Glomerular visceral epithelial cell (primary cell): ENCODE data around the gene CACTIN.

Experiments
- DNase-seq: peaks from one replicate; pipeline ENCODE4 v3.0.0-alpha.2; 2016; ENCODE audit errors: extremely low spot score

CACTIN gene

GRCh38 chr19:3646336-3647092 is 19.9 kb upstream of the CACTIN start:
- no peak for DNase-seq

DNA sequence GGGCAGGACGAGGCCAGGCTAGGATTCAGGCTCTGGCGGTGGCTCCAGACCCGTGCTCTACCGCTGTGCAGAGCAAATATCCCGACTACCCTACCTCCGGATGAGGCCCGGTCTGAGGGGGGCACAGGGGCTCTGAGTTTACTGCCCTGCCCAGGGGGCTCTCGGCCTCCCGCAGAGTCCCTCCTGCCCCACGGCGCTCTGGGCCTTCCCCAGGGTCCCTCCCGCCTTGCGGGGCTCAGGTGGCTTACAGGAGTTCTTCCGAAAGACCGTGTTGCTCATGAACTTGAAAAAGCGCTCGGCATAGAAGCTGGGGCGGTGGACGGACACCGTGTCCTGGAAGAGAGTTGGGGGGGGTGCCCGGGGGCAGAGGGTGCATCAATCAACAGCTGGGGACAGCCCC is 19.1 kb upstream of the CACTIN start:
- DNase-seq, result no peak

- no peak for DNase-seq
These were observed 18.4 kb upstream of the CACTIN start for GRCh38 chr19:3645067-3645396.

DNA sequence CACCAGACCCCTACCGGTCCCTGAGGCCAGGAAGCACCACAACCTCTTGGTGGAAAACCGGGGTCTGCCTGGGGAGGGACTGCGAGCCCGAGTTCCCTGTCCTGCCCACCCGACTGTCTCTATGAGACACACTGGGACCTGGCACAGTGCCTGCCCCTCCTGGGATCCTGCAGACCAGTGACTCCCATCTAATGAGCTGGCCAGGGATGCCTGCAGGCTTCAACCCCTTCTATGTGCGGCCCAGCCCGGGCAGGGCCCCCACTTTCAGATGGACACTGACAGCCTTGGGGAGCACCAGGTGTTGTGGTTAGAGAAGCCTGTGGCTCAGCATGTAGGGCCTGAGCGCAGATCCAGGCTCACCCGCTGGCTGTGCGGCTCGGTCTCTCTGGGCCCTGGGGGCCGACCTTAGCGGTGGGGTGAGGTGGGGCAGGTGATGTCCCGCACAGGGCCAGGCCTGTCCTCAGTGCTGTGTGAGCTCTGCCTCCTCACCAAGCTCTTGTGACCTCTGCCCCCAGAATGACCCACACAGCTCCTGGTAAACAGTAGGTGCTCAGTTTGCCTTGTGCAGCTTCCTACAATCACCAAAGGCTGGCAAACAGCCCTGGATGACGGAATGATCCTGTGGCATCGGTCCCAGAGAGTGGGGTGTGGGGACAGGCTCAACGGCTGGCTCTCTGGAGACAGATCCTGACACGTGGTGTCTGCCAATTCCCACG is 17.9 kb upstream of the CACTIN start:
- DNase-seq, result no peak

DNA sequence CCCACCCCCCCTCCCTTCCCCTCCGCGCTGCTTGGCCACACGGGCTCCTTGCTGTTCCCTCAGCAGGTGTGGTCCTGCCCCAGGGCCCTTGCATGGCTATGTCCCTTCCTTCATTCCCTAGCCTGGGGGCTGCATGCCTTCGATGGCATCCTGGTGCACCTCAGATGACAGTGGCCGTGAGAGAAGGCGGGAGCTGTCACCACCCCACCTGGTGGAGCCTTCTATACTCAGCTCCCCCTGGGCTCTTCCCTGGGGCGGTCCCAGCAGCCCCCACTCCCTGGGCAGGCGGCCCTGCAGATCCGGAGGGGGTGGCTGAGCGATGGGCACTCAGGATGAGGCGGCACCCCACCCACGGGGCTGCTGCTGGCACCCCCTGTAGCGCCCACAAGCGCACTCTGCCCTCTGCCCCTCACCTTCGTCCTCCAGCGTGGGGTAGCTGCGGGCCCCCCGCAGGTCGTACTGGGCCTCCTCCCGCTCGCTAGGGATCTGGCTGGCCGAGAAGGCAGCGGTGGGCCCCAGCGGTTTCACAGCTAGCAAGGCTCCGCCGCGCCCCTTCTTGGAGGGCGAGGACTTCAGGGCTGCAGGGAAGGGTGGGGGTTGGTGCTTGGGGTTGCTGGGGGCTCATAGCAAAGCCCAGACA is 17.2 kb upstream of the CACTIN start:
- no peak for DNase-seq

- no peak for DNase-seq
These were observed 16.5 kb upstream of the CACTIN start for GRCh38 chr19:3642987-3643673.

GRCh38 chr19:3642296-3642695 is 15.7 kb upstream of the CACTIN start:
- DNase-seq, result no peak

- no peak for DNase-seq
These were observed 15.1 kb upstream of the CACTIN start for GRCh38 chr19:3641515-3642269.

DNA sequence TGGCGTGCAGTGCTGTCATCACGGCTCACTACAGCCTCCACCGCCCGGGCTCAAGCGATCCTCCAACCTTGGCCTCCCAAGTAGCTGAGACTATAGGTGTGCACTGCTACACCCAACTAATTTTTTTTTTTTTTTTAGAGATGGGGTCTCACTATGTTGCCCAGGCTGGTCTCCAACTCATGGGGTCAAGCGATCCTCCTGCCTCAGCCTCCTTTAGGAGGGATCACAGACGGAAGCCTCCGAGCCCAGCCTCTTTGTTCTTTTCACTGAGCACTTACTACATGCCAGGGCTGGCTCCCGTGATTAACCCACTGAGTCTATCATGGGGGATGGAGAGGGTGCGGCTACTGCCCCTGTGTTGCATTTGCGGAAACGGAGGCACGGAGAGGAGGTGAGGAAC is 12.9 kb upstream of the CACTIN start:
- no peak for DNase-seq

DNA sequence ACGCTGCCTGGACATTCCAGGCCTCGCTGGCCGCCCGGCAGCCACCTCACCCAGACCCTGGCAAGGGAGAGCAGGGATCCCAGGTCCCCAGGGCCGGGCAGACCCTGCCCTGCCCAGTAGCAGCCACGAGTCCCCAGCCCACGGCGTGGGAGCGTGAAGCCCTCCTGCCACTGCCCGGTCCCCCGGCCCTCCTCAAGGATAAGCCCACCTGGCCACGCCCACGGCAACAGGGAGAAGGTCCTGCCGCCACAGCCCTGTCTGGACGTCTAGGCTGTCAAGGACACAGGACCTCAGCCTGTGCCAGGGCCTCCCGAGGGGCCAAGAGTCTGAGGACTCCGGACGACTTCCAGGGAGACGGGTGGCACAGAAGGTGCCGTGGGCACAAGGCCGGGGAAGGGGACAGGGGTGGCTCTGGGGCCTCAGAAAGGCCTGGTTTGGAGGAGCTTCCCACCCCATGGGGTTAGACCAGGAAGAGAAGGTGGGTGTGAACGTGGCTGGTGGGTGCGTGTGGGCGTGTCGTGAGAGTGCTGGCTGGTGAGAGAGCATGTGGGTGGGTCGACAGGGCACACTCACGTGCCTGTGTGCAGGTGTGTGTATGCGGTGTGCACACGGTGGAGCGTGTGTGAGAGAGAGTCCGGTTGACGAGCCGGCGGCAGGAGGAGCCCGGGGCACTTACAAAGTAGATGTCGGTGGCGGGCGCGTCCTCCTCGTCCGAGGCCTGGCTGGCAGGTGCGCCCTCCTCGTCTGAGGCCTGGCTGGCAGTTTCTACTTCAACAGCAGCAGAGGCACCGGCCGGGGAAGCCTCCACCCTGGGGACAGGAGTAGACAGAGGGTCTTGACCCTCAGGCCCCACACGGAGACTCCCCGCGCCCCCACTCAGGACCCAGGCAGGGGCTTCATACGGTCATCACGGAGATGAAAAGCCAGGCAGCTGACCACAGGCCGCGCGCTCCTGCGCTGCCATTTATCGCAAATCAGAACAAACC is 11.9 kb upstream of the CACTIN start:
- DNase-seq, result no peak

GRCh38 chr19:3637621-3638020 is 11.0 kb upstream of the CACTIN start:
- no peak for DNase-seq

DNA sequence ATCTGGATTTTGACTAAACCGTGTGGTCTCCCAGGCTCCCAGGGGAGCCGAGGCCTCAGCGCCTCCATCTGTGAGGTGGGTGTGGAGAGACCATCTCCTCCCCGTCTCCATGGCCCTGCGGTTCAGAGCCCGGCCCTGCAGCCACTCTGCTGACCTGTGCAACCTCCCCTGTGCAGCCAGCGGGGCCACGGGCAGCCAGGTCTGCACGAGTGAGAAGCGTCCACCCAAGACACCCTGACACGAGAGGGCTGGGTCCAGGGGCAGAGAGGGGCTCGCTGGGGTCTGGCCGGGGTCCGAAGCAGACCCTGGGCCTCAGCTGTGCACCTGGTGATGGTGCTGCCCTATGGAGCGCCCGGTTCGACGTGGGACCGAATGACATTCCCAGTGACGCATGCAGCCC is 10.4 kb upstream of the CACTIN start:
- DNase-seq, result no peak

- DNase-seq, result no peak
These were observed 9.9 kb upstream of the CACTIN start for GRCh38 chr19:3636506-3636905.

GRCh38 chr19:3634496-3635045 is 8.0 kb upstream of the CACTIN start:
- DNase-seq, result no peak

- DNase-seq, result no peak
These were observed 7.0 kb upstream of the CACTIN start for GRCh38 chr19:3633559-3633988.

DNA sequence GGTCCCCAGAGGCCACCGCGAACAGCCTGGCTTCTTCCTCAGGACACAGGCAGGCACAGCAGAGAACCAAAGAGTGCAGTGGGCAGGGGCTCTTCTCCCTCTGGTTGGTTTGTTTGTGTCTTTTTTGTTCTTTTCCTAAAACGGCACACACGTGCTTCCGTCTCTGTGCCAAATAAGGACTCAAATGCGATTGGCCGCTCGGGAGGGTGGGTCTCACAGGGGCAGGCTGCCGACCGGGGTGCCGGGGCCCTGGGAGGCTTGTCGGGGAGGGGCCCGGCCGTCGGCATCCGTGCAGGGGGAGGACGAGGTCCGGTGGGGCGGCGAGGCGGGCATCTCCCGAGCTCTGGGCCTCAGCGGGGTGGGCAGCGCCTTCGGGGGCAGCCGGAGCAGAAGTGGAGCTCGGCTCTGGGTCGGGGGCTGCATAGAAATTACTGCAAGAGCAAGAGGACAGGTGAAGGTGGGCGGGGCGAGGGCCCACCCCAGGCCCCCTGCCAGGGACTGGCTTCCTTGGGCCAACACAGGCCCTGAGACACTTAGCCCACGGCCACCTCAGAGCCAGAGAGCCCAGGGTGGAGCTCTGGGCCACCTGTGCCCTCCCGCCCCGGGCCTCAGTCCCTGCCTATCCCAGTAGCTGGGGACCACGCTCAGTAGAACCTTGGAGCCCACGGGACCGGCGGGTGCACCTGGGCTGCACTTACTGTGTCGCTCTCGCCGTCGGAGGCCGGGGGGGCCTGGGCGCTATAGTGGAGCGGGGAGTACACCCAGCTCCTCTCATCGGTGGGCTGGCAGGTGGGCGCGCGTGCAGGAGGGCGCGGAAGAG is 6.4 kb upstream of the CACTIN start:
- DNase-seq, result no peak

DNA sequence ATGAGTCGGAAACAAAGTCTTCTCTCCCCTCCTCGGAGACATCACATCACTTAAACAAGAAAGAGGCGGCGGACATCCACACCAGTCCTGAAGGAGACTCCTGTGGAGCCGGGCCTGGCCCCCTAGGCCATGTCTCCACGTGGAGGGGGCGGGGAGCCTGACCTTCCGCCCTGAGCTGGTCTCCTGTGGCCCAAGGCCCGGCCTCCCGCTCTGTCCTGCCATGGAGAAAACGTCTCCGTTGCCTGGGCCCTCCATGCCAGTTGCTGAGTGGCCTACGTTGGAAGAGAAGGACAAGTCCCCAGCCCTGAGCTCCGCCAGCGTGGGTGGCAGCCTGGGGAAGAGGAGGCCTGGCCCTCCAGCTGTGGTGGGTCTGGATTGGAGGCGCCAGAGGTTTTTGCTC is 5.5 kb upstream of the CACTIN start:
- DNase-seq, result no peak

GRCh38 chr19:3631053-3631861 is 4.7 kb upstream of the CACTIN start:
- no peak for DNase-seq
